Liver (tissue), 9 donors: Measurements from ENCODE around the gene MED14. TPM values are rescaled to one million over a fixed set of nuclear protein-coding genes. Genes with fewer than 3 reads are reported as not detected.

Experiments
- DNase-seq: peaks from one replicate; pipeline ENCODE4 v3.0.0-alpha.2; 2017; ENCODE audit warnings: low spot score
- H3K27ac ChIP-seq, 2 donors: one replicate each; pipeline ENCODE4 v1.7.0; 2013; ENCODE audit warnings: inconsistent platforms in 2 of 2, low read length in 2 of 2, control low read depth in 1 of 2, low read depth in 1 of 2, mild to moderate bottlenecking in 1 of 2
- H3K27me3 ChIP-seq, 4 donors: one replicate each; pipeline versions ENCODE4 v1.6.1 to v1.7.0; 2013; ENCODE audit warnings: low read length in 3 of 4, inconsistent platforms in 1 of 4, mild to moderate bottlenecking in 1 of 4, moderate library complexity in 1 of 4; ENCODE audit not compliant: control insufficient read depth in 4 of 4, insufficient read depth in 4 of 4
- H3K36me3 ChIP-seq, 4 donors: one replicate each; pipeline versions ENCODE4 v1.6.1 to v1.7.0; 2013; ENCODE audit warnings: low read length in 3 of 4, mild to moderate bottlenecking in 3 of 4, low read depth in 1 of 4, moderate library complexity in 1 of 4; ENCODE audit not compliant: control insufficient read depth in 4 of 4, insufficient read depth in 3 of 4
- H3K4me1 ChIP-seq, 4 donors: one replicate each; pipeline versions ENCODE4 v1.6.1 to v1.7.0; 2013; ENCODE audit warnings: low read length in 3 of 4, mild to moderate bottlenecking in 3 of 4, moderate library complexity in 1 of 4; ENCODE audit not compliant: control insufficient read depth in 4 of 4, insufficient read depth in 4 of 4
- H3K4me3 ChIP-seq, 3 donors: one replicate each; pipeline versions ENCODE4 v1.6.1 to v1.7.0; 2013; ENCODE audit warnings: low read length in 3 of 3, control low read depth in 1 of 3, low read depth in 1 of 3, mild to moderate bottlenecking in 1 of 3
- H3K9ac ChIP-seq, 2 donors: one replicate each; pipeline ENCODE4 v1.7.0; 2013; ENCODE audit warnings: low read length in 2 of 2, mild to moderate bottlenecking in 2 of 2, moderate library complexity in 2 of 2, control low read depth in 1 of 2, low read depth in 1 of 2
- H3K9me3 ChIP-seq, 4 donors: one replicate each; pipeline versions ENCODE4 v1.6.1 to v1.7.0; 2013; ENCODE audit warnings: low read length in 3 of 4; ENCODE audit not compliant: control insufficient read depth in 4 of 4
- ATF3 ChIP-seq: IDR thresholded peaks from 2 replicates; pipeline ENCODE4 v1.6.1; 2016; ENCODE audit warnings: antibody characterized with exemption
- CTCF ChIP-seq: fragments of 150-350 bp; IDR thresholded peaks from 2 replicates; pipeline ENCODE4 v1.5.1; 2017; ENCODE audit warnings: improper control_type of control experiment, low read depth, low read length; ENCODE audit not compliant: missing input control
- EGR1 ChIP-seq, 2 donors: IDR thresholded peaks; 2 replicates each; pipeline ENCODE4 v1.6.1; 2016 to 2018; ENCODE audit warnings: antibody characterized with exemption in 2 of 2, low read depth in 2 of 2
- FOXA1 ChIP-seq: IDR thresholded peaks from 2 replicates; pipeline ENCODE4 v1.6.1; 2016; ENCODE audit warnings: antibody characterized with exemption
- FOXA2 ChIP-seq: IDR thresholded peaks from 2 replicates; pipeline ENCODE4 v1.6.1; 2016; ENCODE audit warnings: antibody characterized with exemption
- GABPA ChIP-seq, 2 donors: IDR thresholded peaks in 1 of 2; conservative IDR thresholded peaks in 1 of 2; 2 replicates each; pipeline ENCODE4 v1.6.1; 2016; ENCODE audit warnings: antibody characterized with exemption in 2 of 2, mild to moderate bottlenecking in 1 of 2, moderate library complexity in 1 of 2
- HNF4A ChIP-seq, 2 donors: conservative IDR thresholded peaks; 2 replicates each; pipeline ENCODE4 v1.6.1; 2016; ENCODE audit warnings: antibody characterized with exemption in 2 of 2, mild to moderate bottlenecking in 2 of 2
- HNF4G ChIP-seq: IDR thresholded peaks from 2 replicates; pipeline ENCODE4 v1.6.1; 2016; ENCODE audit warnings: antibody characterized with exemption
- JUND ChIP-seq, 2 donors: IDR thresholded peaks; 2 replicates each; pipeline ENCODE4 v1.6.1; 2016; ENCODE audit warnings: antibody characterized with exemption in 2 of 2
- MAX ChIP-seq: IDR thresholded peaks from 2 replicates; pipeline ENCODE4 v1.6.1; 2016; ENCODE audit warnings: antibody characterized with exemption
- NR2F2 ChIP-seq: IDR thresholded peaks from 2 replicates; pipeline ENCODE4 v1.6.1; 2016; ENCODE audit warnings: antibody characterized with exemption
- RAD21 ChIP-seq, 2 donors: IDR thresholded peaks; 2 replicates each; pipeline ENCODE4 v1.6.1; 2016; ENCODE audit warnings: antibody characterized with exemption in 2 of 2, mild to moderate bottlenecking in 2 of 2
- REST ChIP-seq: IDR thresholded peaks from 2 replicates; pipeline ENCODE4 v1.6.1; 2016; ENCODE audit warnings: antibody characterized with exemption, mild to moderate bottlenecking
- RXRA ChIP-seq, 2 donors: IDR thresholded peaks; 2 replicates each; pipeline ENCODE4 v1.6.1; 2017 to 2018; ENCODE audit warnings: antibody characterized with exemption in 2 of 2, mild to moderate bottlenecking in 1 of 2
- SP1 ChIP-seq: IDR thresholded peaks from 2 replicates; pipeline ENCODE4 v1.6.1; 2018; ENCODE audit warnings: antibody characterized with exemption, mild to moderate bottlenecking
- TAF1 ChIP-seq: conservative IDR thresholded peaks from 2 replicates; pipeline ENCODE4 v1.6.1; 2016; ENCODE audit warnings: antibody characterized with exemption, mild to moderate bottlenecking
- YY1 ChIP-seq: IDR thresholded peaks from 2 replicates; pipeline ENCODE4 v1.6.1; 2016; ENCODE audit warnings: antibody characterized with exemption, mild to moderate bottlenecking
- ZBTB33 ChIP-seq: IDR thresholded peaks from 2 replicates; pipeline ENCODE4 v1.6.1; 2016; ENCODE audit warnings: antibody characterized with exemption
- WGBS: extraction: QIAGEN DNeasy Blood & Tissue Kit; methylation state at CpG from one replicate; pipeline ENCODE4 v1.1.7; 2013; 5-methylcytosine and 5-hydroxymethylcytosine counted together
- polyA plus RNA-seq, 2 donors: library from polyadenylated mRNA; stranded (reverse) in 1 of 2; unstranded in 1 of 2; fragments of 200-250 nt in 1 of 2; fragments of >200 nt in 1 of 2; fragmentation: Nextera tagmentation in 1 of 2; extraction: Ambion mirVana in 1 of 2; gene quantifications; one replicate each; pipeline versions ENCODE4 v1.2.1 to v1.2.3, GENCODE V29; 2013 to 2015
- total RNA-seq, 2 donors: library from RNA; depleted of rRNA; stranded (reverse); fragments of >200 nt; gene quantifications; one replicate each; pipeline ENCODE4 v1.2.3, GENCODE V29; 2014
- donor health status: healthy.
- donor health status: healthy.
- donor health status: healthy.
- donor health status: healthy.
- donor health status: healthy.

Gene MED14
- total and polyA plus RNA-seq, 4 donors: 5.5 to 20.1 (median 7.0) TPM

DNA sequence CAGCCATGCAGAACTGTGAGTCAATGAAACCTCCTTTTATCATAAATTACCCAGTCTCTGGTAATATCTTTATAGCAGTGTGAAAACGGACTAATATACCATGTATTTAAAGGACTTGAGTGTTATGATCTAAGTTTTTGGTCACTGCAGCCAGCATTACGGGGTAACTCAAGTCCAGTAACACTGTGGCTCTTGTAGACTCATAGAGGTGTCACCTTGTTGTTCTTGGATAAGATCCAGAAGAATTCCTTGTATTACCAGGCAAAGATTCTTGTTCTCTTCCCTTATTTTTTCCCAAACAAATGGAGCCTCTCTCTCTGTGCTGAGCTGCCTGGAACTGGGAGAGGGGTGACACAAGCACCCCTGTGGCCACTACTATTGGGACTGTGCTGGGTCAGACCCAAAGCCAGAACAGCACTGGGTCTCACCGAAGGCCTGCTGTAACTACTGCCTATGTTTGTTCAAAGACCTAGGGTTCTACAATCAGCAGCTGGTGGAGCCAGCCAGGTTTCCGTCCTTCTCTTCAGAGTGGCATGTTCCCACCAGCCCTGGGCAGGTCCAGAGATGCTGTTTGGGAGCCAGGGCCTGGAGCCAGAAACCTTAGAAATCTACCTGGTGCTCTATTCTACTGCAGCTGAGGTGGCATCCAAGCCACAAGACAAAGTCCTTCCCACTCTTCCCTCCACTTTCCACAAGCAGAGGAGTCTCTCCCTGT is 43.7 kb upstream of the MED14 start:
- Histone ChIP-seq H3K4me1 (no peaks in the 10 kb centered on the region), H3K9me3 (no peaks in the 10 kb centered on the region), H3K4me3 (no peak overlapping the region), H3K27ac (no peak overlapping the region), H3K27me3 (no peaks in the 10 kb centered on the region), H3K36me3 (no peaks in the 10 kb centered on the region), H3K9ac (no peak overlapping the region)
- WGBS: 88% methylated on average over 4 of the region's 4 CpGs
- DNase-seq: no peak
- TF ChIP-seq REST (no peak), SP1 (no peak), RXRA (IDR thresholded peaks at IDR 0.05) (no peak), MAX (no peak), JUND (IDR thresholded peaks at IDR 0.05) (no peak), ZBTB33 (no peak), TAF1 (no peak), HNF4A (conservative IDR thresholded peaks at IDR 0.05) (no peak), FOXA1 (no peak), ATF3 (no peak), FOXA2 (no peak), HNF4G (no peak), RAD21 (IDR thresholded peaks at IDR 0.05) (no peak), GABPA (IDR thresholded peaks at IDR 0.05 in 1 of 2, conservative IDR thresholded peaks at IDR 0.05 in 1 of 2) (no peak), YY1 (no peak), NR2F2 (no peak), CTCF (no peak), EGR1 (IDR thresholded peaks at IDR 0.05; ENCODE audit: low read depth in 2 of 2) (no peak)
